CD4-positive, alpha-beta T cell treated with Interleukin-15 for 1 hour (primary cell): ENCODE measurements around the gene WWOX.
"Not testable (repeated sequence)": the region's sequence is repeated elsewhere in the genome, so short reads cannot be mapped to it uniquely, and the experiment has no call there.

Source experiments
- DNase-seq: peaks from one replicate; pipeline ENCODE4 v3.0.0-alpha.2; 2020

The WWOX gene

GRCh38 chr16:79012671-79013434 lies 913.4 kb downstream of the WWOX start:
- no peak for DNase-seq

GRCh38 chr16:79013930-79014660 lies 914.6 kb downstream of the WWOX start:
- no peak for DNase-seq

- DNase-seq: no peak
Observed at GRCh38 chr16:79018650-79019429, 919.4 kb downstream of the WWOX start.

GRCh38 chr16:79019431-79019830 lies 920.0 kb downstream of the WWOX start:
- no peak for DNase-seq

DNA sequence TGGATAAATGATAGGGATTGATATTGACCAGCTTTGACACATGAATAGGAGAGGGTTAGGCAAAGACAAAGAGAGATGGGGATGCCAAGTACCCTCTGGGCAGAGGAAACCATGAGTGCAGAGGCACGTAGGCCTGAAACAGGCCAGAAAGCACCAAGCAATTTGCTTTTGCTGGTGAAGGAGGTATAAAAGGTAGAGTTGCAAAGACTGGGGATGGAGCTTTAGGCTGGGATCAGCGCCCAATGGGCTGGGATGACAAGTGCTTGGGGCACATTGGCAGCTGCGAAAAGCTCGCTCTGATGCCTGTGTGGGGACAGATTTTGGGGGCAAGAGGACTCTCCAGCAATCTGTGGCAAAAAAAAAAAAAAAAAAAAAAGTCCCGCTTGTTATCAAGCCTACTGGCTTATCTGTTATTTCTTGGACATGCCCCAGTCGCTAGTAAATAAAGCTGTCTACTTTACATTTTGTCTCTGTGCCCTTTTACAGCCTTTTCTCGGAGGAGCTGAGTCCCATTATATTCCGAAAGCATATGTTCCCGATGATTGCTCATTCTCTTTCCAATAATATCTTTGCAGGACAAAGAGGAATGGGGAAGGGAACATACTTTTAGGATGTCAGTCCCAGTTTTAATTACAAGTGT lies 922.7 kb downstream of the WWOX start:
- DNase-seq: no peak

- no peak for DNase-seq
Observed at GRCh38 chr16:79026117-79026516, 926.7 kb downstream of the WWOX start.

GRCh38 chr16:79036541-79036940 lies 937.1 kb downstream of the WWOX start:
- no peak for DNase-seq

DNA sequence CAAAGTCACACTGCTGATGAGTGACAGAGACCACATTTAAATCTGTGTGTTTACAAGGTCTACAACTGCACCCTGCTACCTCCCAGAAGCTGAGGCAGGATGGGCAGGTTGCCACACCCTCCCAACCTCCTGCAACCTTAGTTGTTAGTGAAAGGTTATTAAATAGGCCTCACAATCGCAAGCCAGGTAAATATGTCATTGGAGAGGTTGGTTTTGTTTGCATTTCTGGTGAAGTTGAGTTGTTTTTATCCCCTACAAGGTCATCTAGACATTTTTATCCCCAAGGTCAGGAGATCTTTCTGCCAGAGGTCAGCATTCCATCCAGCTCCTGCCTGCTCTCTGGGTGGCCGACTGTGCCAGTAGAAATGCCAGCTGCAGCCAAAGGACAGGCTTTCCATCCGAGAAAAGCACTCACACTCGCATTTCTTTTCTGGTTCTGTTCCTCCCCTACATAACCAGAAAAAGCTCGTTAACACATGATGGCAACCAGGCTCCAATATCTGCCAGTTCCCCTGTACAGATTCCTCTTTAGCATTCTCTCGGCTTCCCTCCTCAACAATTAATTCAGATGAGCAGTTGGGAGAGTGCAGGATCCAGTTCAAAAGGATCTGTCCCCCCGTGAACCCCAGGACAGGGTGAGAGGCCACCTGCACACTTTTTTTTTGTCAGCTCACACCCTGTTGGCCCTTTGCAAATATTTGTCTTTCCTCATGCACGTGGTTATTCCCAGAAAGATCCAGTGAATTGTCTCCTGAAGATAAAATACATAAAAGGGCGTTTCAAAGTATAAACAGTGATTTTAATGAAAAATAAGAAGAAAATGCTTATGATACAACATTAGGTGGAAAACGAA lies 938.3 kb downstream of the WWOX start:
- DNase-seq: no peak

GRCh38 chr16:79041206-79041605 lies 941.8 kb downstream of the WWOX start:
- no peak for DNase-seq

- DNase-seq: no peak
Observed at GRCh38 chr16:79042141-79042540, 942.7 kb downstream of the WWOX start.

DNA sequence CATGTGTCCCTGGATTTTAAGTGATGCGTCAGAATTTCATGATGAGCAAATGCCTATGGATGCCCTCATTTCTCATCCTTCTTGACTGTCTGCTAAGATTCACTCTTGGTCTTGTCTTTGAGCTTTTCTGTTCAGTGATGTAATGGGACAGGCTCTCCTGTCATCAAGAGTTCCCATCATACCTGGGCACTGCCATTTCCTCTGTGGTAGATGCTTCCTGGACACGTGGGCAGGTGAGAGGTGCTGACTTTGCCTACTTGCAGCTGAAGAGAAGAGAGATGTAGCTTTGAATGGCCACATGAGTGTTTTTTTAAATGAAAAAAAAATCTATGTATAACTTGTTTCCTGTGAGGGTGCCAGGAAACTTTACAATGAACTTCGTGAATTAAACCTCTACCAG lies 943.4 kb downstream of the WWOX start:
- no peak for DNase-seq

DNA sequence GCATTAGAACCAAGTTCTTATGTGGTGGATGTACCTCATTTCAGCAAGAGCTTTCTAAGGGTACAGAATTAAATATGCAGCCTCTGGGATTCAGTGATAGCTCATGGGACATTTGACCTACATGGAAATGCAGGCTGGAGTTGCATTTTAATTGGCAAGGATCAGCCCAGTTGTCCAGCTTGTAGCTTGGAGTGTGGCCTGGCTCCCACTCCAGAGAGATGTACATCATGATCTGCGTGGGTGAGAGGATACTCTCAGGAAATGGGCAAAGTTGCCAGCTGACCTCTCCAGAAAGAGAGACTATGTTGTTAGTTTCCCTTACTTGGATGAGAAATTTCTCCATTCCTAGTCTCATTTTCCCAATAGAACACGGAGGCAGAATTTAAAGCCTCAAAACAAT lies 945.7 kb downstream of the WWOX start:
- DNase-seq: no peak

- DNase-seq: no peak
Observed at GRCh38 chr16:79047337-79047736, 947.9 kb downstream of the WWOX start.

DNA sequence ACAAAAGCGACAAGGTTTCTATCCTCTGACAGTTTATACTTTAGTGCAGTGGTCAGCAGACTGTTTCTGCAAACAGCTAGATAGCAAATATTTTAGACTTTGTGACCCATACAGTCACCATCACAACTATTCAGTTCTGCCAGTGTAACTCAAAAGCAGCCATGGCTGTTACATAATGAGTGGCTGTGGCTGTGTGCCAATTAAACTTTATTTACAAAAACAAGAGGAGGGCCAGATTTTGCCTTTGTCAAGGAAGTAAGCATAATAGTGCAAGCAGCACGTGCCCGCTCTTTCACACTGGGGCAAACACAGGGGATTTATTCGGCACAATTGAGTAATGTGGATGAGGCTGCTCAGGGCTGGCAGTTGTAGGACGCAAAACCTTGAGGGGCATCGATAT lies 949.6 kb downstream of the WWOX start:
- no peak for DNase-seq

DNA sequence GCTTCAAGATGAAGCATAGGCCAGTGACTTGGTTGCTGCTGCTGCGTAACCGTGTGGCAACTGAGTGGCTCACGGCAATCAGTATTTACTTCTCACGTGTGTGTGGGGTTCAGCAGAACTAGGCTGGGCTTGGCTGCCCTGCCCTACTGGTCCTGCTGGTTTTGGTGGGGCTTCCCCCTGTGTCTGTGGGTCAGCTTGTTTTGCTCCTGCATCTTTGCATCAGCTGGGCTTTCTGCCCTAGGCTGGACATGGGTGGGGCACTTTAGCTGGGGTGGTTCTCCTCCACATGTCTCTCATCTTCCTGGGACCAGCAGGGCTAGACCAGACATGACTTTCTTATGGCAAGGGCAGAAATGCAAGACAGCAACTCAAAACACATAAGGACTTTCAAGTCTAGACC lies 950.6 kb downstream of the WWOX start:
- no peak for DNase-seq

DNA sequence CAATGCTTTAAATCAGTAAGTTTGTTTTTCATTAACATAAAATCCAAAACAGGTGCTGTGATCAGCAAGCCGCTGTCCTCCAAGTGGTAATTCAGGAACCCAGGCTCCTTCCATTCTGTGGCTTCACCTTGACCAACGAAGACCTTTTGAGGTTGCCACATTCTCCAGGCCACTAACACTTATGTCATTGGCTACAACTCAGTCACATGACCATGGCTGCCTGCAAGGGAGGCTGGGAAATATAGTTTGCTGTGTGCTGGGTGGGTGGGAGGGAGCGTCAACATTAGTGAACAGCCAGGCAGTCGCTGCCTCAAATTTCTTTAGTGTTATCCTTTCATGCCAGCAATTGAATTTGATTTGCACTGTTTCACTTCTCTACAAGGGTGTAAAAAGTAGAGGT lies 951.9 kb downstream of the WWOX start:
- no peak for DNase-seq

GRCh38 chr16:79052198-79052597 lies 952.7 kb downstream of the WWOX start:
- not testable (repeated sequence) for DNase-seq

DNA sequence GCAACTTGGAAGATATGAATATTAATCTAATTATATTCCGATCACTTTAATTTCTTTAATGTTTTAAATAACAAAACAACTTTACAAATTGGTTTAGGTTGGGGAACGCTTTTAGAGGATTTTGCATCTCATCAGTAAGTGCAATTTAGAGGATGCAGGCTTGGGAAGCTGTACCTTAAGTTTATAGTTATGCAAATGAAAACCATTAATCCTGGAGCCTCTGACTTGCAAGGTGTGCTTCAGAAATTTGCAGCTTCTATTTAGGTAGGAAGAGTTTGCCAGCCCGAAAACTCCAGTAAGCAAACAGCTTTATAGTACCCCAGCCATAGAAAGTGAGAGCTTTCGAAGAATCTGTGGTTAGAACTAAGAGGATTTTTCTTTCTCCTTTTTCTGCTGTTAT lies 954.1 kb downstream of the WWOX start:
- DNase-seq: no peak

DNA sequence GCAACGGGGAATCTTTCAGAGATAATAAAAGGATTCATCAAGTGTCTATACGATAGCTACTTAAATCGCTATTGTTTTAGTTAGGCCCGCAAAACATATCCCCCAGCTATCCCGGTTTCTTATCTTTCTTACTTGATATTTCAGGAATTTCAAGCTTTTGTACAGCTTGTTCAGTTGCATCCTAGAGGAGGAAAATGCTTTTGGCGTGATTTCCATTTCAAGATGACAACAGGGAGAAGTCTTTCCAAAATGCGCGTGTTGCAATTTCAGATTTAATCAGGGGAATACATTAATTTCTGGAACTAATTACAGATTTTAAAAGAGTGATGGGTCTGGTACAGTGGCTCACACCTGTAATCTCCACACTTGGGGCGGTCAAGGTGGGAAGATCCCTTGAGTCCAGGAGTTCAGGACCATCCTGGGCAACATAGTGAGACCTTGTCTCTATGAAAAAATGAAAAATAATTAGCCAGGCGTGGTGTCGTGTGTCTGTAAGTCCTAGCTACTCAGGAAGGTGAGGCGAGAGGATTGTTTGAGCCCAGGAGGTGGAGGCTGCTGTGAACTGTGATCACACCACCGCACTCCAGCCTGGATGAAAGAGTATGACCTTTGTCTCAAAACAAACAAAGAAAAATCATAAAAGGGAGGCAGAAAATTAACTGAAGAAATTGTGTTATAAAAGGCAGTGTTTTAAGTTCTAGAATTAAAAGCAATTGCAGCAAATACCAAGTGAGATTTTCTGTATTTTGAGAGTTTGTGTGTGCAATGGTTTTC lies 954.9 kb downstream of the WWOX start:
- no peak for DNase-seq

DNA sequence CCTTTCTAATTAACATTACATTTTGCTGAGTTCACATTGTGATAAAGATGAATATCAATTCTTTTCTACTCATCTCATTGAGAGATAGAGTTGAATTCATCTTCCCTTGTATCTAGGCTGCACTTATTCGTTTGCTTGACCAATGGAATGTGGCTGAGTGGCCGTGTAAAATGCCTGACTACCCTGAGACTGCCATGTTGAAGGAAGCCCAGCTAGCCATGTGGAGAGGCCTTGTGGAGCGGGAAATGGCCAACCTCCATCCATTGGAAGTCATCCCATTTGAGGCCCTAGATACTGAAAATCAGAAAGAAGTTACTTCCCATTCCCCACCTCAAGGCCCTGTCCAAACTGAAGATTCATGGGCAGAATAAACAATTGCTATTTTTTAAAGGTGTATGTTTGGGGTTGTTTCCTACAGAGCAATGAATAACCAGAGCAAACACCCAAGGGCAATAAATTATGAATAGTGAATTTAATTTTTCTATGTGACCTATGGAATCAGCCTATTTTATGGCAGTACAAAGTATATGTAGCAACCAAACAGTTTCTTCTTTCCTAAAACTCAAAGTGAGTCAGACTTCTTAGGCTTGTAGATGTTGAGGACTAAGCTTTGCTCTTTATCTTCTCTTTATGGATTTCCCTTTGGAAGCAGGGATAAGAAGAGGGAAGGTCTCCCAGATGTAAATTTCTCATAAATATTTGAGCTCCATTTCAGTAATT lies 956.0 kb downstream of the WWOX start:
- DNase-seq: no peak

GRCh38 chr16:79061181-79061580 lies 961.7 kb downstream of the WWOX start:
- no peak for DNase-seq
